ENCODE results near the gene TENT4A.

TENT4A gene

DNA sequence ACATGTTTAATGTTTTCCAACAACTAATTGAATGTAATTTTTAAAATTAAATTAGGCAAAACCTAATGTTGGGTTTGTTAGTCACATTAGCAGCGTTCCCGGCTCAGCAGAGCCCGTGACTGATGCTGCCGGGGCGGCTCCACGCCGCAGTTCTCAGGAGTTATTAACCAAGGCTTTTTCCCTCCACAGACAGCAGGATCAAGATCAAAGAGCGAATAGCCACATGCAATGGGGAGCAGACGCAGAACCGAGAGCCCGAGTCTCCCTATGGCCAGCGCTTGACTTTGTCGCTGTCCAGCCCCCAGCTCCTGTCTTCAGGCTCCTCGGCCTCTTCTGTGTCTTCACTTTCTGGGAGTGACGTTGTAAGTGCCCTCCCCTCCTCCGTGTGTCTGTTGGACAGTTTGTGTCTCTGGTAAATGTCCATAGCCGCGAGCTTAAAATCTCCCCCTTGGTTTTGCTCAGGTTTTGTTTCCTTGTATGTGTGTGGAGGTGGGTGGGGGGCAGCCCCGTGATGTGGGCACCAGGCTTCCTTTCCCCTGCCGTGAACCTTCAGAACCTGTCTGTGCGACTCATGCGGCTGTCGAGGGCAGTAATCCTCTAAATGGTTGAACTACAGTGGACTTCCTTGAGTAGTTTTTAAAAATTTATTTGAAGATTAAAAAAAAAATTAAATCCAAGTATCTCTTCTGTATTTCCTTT is 37.1 kb downstream of the TENT4A start:
- DNase-seq (ENCODE audit: low read depth in 3 of 3), result no peak

DNA sequence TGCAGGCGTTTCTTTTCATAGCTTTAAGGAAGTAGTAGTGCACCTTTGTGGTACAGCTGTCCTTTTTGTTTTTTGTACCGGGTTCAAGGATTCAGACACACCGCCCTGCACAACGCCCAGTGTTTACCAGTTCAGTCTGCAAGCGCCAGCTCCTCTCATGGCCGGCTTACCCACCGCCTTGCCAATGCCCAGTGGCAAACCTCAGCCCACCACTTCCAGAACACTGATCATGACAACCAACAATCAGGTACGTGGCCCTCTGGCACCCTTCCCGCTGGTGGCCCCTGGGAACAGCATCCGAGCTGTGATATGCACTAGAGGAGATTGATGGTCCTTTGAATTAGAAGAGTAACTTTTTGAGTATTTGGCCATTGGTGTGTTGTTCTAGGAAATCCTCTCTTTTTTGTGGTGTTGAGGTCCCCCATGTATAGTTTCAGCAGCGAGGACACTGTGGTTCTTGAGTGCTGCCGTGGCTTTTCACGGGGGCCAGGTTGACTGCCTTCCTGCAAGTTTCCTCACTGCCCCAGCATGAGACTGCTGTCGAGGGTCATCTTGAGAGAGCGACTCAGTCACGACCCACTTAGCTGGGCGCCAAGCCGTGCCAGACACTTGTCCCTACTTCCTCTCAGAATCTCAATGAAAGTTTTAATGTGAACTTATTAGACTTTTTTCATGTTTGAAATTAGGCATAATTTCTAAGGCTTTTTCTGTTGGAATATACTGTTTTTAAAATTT is 37.9 kb downstream of the TENT4A start:
- DNase-seq (ENCODE audit: low read depth in 3 of 3), result no peak

DNA sequence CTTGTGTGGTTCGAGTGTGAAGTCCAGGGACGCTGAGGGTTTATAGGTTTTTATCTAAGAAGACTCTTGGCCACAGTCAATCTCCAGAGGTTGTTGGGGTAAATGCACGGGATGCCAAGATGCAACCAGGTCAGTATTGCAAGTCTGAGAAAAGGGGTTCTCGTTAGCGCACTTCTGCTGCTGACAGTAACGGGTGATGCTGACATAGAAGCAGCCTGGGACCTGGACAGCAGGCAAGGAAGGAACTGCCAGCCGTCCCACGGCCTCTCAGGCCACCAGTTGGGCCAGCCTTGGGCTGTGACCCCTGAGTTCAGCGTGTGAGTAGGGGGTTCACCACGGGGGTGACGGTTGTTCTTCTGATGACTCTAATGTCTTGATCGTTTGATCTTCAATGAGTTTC is 39.0 kb downstream of the TENT4A start:
- DNase-seq (ENCODE audit: low read depth in 3 of 3), result no peak

DNA sequence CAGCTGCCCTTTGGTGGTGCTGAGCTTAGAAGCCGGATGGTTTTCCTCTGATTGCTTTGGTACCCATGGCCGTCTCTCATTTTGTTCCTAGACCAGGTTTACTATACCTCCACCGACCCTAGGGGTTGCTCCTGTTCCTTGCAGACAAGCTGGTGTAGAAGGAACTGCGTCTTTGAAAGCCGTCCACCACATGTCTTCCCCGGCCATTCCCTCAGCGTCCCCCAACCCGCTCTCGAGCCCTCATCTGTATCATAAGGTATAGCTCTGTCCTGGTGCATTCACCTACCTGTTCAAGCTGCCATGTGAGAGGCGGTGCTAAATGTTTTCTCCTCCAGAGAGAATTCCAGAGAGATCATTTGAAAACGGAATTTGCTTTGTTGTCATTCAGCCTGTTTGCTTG is 39.5 kb downstream of the TENT4A start:
- no peak for DNase-seq (ENCODE audit: low read depth in 3 of 3)

DNA sequence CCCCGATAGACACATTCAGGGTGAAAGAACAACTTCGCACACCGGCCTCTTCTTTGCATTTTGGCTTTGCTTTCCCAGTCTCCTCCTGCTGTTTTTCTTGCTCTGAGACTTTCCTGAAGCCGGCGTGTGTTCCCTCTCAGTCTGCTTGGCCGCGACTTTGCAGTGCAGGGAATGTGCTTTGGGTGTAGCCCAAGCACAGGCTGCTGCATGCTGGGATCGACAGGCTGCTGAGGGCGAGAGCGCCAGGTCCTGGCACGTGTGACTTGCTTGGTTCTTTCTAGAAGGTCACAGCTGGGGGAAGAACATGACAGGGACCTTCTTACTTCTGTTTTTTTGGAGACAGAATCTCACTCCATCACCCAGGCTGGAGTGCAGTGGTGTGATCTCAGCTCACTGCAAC is 40.6 kb downstream of the TENT4A start:
- DNase-seq (ENCODE audit: low read depth in 3 of 3), result no peak

DNA sequence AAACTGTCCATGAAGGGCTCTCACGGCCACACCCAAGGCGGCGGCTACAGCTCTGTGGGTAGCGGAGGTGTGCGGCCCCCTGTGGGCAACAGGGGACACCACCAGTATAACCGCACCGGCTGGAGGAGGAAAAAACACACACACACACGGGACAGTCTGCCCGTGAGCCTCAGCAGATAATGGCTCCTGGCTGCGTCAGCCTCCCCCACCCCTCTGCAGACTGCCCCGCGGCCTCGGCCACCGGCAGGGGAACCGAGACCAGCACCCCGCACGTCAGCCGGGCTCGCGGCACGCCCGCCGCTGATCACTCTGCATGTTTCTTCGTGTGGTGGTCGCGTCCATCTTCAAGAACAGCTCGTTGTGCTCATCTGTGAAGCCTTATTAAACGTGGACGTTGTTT is 41.5 kb downstream of the TENT4A start:
- no peak for DNase-seq (ENCODE audit: low read depth in 3 of 3)

DNA sequence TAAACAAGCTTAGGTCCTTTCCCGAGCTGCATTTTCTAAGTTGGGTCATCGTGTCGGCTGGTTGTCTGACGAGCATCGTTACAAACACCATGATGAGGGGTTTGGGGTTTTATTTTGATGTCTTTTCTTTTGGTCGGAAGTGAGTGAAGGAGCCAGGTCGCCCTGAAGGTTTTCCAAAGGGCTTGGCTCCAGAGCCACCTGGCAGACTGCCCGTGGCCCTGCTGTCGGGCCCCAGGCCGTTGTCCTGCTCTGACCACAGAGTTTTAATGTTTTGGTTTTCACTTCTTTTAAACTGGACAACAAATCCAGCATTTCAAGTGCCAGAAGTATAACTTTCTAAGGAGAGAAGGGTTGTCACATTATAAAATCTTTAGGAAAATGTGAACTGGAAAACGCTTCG is 42.3 kb downstream of the TENT4A start:
- no peak for DNase-seq (ENCODE audit: low read depth in 3 of 3)

DNA sequence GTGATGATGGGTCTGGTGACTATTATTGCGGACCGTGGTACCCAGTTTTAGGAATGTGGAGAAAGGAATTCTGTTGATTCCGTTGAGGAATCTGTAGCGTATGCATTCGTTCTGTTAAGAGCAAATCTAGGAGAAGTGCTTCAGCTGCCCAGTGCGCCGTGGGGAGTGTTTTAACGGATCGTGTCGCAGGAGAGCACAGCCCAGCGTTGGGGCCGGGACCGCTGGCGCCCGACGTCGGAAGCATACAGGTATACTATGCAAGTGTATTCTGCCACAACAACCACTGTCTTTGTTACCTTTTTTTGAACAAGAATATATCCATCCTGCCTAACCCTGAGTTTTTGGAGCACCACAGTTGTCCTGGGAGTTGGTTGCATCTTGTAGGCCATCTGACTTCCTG is 42.7 kb downstream of the TENT4A start:
- no peak for DNase-seq (ENCODE audit: low read depth in 3 of 3)

DNA sequence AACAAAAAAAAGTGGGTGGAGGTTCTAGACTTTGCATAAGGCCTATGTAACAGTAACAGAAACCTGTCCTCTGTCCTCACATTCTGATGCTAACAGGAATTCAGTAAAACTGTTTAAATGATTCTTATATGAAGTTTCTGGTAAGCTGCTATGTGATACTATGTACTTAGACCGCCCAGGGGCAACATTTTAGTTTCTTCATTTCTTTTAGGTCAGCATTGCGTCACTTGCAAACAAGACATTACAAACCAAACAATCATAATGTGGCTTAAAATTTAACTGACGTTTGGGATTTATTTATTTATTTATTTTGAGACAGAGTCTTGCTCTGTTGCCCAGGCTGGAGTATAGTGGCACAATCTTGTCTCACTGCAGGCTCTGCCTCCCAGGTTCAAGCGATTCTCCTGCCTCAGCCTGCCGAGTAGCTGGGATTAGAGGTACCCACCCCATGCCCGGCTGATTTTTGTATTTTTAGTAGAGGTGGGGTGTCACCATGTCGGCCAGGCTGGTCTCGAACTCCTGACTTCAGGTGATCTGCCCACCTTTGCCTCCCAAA is 44.3 kb downstream of the TENT4A start:
- DNase-seq (ENCODE audit: low read depth in 3 of 3), result no peak

DNA sequence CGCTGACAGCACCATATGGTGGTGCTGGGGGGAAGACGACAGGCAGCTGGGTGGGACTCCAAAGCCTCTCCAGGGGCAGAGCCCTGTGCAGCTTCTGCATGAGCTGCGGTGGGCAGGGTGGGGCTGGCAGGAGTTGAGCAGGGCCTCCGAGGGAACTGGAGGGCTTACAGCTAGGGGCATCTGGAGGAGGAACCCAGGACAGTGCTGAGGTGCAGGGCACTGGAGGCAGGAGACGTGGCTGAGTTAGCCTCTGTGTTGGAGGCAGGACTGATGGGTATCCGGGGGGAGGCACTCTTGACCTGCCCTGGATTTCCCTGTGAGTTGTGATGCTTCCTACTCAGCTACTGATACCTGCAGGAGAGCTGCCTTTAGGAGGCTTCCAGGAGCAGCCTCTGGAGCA is 45.0 kb downstream of the TENT4A start:
- no peak for DNase-seq (ENCODE audit: low read depth in 3 of 3)

DNA sequence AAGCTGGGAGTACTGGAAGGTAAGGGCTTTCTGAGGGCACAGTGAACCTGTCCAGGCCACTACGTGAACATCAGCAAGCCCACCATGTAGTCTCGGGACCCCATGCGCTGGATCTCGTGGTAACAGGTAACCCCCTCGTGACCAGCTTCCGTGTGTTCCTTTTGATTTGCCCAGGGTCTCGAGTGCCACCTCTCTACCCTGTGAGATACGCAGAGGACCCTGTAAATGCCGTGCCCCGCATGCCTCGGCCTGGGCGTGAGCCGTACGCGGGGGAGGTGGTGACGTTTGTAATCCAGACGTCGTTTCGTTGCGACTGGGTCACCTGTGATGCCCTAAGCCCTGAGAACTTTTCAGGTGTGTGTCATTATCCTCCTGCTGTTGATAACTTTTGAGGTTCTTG is 45.5 kb downstream of the TENT4A start:
- no peak for DNase-seq (ENCODE audit: low read depth in 3 of 3)

DNA sequence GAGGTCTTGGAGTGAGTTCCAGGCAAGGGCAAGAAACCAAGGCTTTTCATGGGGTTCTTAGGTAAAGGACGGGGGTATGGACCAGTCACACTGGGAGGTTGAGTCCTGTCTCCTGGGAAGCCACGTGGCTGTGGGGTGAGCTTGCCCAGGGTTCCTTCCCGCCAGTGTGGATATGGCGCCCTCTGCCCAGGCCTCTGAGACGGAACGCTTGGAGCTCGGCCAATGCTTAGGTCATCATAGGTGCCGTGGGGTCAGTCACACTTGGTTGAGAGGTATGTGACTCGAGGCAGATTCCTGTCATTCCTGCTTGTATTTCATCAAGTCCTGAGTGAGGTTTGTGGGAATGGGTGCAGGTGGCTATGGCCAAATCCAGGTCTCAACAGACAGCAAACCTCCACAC is 46.2 kb downstream of the TENT4A start:
- no peak for DNase-seq (ENCODE audit: low read depth in 3 of 3)

DNA sequence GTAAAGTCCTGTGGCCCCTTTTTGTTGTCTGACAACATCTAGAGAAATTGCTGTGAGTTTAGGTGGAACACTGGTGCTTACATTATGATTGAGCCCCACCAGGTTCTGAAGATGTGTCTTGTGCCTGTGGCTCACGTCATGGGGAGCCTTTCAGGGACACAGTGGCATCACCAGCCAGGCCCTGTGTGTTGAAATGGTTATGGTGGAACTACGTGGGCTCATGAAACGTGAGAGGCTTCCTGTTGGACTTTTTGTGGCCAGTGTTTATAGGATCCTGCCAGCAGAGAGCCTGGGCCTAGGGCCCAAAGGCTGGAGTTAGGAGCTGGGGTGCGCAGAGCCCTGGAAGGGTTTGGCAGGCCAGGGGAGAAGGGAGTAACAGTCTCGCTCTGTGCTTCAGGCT is 46.8 kb downstream of the TENT4A start:
- DNase-seq (ENCODE audit: low read depth in 3 of 3), result no peak

DNA sequence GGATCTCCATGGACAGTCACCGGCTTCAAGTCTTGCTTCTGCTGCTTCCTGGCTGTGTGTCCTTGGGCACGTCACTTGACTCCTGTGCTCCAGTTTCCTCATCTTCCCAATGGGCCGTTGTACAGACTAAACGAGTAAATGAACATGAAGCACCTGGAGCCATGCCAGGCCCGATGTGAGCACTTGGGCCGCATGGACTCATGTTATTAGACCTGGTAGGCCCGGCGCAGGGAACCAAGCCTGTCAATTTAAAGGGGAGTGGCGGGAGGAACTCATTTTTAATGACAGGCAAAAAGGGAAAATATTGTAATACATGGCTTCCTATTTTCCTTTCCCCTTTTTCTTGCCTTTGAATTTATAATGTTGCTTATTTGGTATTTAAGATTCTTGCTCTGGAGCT is 47.5 kb downstream of the TENT4A start:
- no peak for DNase-seq (ENCODE audit: low read depth in 3 of 3)

DNA sequence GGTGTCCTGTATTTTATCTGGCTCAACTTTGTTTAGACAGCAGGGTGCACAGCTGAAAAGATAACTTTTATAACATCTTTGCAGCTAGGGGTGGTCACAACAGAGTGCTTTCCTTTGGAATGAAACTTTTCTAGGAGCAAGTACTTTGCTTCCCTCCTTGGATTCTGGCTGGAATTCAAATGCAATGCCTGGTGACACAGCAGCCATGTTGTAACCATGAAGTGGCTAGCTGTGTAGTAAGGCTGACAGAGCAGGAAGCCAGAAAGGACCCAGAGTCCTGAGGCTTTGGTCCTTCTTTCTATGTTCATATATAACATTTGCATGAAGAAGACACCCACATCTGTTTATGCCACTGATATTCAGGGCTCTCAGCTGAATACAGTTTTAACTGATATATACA is 48.1 kb downstream of the TENT4A start:
- DNase-seq (ENCODE audit: low read depth in 3 of 3), result no peak

DNA sequence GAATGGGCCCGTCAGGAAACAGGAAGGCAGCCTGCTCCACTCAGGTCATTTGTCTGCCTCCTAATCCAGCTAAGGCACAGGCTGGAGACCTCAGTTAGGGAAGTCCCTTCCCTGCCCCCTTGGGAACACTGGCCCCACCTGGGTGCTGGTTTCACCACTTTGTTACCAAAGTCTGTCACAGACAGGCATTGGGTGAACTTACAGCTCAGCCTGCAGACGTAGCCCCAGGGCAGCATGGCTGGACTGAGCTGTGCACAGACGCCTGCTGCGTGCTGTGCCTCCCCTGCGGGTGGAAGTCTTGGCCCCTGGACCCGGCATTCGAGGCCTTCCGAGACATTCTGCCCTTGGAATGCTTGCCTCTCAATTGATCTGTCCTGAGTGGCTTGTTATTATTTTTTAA is 48.9 kb downstream of the TENT4A start:
- DNase-seq (ENCODE audit: low read depth in 3 of 3), result no peak

DNA sequence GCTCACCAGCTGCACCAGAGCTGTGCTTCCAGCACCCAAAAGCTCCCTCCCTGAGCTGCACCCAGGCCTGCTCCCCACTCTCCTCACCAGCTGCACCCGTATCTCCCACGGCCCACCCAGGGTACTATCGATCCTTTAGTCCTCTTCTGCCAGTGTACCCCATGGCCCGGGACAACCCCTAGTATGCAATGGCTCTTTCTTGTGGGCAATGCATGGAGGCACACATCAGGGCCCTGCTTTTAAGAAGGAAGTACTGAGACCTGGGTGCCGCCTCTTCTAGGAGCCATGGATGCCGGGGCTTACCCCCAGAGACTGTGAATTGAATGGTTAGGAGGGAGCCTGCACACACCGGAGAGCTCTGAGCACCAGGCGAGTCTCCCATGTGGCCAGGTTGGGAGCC is 49.5 kb downstream of the TENT4A start:
- DNase-seq (ENCODE audit: low read depth in 3 of 3), result no peak

DNA sequence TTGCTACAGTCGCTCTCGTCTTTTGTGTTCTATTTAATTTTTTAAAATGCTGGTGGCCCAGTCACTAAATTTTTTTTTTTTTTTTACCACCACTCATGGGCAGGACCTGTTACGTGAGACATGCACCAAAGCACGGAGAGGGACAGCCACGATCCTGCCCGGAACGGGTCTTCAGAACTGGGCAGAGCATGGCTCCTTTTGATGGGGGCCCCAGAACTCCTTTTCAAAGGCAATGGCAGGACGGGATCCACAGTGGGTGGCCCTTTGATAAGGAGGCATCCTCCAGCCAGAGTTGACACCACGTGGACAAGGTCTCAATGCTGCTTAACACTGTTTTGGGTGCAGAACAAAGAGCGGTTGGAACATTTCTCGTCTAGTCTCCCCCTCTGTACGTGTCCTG is 50.0 kb downstream of the TENT4A start:
- DNase-seq (ENCODE audit: low read depth in 3 of 3), result no peak

DNA sequence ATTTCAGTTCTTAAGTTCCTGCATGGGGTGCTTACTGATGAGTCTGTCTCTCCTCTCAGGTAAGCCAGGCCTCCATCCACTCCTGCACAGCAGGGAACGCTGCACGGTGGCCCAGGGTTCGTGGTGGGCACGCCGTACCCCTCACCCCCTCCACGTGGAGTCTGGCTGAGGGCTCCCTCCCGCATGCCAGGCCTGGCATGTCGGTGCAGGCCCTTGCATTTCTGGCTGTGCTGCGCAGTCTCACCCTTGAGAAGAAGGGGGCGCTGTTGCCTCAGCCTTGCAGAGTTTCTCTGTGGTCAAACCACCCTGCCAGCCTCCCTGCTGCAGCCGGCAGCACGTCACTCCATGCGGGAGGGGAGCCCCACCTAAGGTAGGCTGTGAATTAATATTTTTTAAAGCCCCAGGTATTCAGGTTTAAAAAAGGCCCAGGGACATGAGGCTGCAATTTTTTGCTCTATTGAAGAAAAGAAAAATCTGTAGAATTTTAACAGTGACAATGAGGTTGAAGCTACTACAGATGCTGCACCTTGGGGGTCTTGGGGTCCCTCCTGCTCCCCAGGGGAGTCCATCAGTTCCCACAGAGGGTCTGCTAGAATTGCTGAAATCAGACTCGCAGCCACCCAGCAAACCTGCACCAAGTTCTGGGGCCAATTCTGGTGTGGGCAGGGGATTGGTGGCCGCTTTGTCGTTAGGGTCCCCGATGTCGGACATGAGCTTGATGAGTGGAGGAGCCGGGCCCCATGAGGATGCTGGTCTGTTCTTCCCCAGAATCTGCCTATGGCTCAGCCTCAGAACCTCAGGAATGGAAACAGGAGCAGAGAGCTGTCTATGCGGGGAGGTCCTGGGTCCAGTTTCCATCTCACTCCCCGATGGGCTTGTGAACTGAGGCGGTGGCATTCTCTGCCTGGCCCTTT is 52.6 kb downstream of the TENT4A start:
- DNase-seq (ENCODE audit: low read depth in 3 of 3), result peak; percentile 15 to 24 (median 23)

DNA sequence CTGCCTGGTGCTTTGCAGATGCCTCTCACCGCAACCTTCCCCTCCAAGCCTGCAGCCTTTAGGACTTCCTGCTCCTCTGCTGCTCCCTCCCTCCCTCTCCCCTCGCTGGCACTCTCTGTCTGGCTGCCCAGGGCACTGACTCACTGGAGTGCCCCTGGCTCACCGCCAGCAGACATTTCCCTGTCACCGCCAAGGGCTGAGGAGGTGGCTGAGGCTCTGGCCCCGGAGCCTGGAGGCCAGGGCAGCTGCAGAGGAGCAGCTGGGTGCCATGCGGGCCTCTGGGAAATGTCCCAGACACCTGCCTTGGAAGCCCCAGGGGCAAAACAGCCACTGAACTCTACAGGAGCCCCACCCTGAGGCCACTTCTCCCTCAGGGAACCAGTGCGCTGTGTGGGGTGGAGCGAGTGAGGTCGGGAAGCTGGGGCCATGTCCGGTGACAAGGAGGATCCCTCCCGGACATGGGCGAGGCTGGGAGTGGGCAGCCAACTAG is 53.4 kb downstream of the TENT4A start:
- peak in 1 of 3 experiments; percentile 10 for DNase-seq (ENCODE audit: low read depth in 3 of 3)

DNA sequence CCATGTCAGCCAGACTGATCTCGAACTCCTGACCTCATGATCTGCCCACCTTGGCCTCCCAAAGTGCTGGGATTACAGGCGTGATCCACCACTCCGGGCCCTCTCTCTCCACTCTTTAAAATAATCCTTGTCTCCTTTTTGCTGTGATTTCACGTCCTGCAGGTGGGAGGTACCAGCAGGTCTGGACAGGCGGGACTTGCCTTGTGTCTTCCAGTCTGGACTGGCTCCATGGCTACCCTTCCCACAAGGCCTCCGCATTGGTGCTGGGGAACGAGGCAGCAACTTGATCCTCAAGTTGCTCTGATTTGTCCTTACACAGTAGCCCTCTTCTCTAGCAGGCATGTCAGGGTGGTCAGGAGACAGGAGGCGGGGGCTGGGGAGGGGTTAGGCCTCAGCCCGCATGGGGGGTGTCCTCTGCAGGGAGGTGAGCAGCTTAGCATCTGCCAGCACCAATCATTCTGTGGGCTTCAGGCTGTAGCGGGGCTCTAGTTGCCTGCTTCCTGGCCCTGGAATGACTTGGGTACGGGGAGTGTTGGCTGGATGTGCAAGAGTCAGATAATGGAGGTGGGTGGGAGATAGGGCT is 54.3 kb downstream of the TENT4A start:
- no peak for DNase-seq (ENCODE audit: low read depth in 3 of 3)

Data from stimulated activated CD4-positive, alpha-beta T cell treated with anti-CD3 and anti-CD28 coated beads, TNF-alpha, amount 100 ng/mL, for 4 hours (primary cell).